OCI-LY7 (cell line): ENCODE results near the gene PLD2. TPM values are rescaled to one million over a fixed set of nuclear protein-coding genes. Genes with fewer than 3 reads are reported as not detected.
"Not testable (repeated sequence)": the region's sequence is repeated elsewhere in the genome, so short reads cannot be mapped to it uniquely, and the experiment has no call there.

ENCODE experiments used
- BruUV-seq: library from RNA; stranded (reverse); fragments of 400-500 nt; replicated peaks from 2 replicates; lab custom pipeline; 2021; lab: Mats Ljungman, UMichigan
- CTCF ChIA-PET: fragments of 300-600 bp; sonication (Branson Sonifier 250); formaldehyde crosslinking; loops from one replicate; lab custom pipeline; 2022; ENCODE audit warnings: antibody characterized with exemption; ENCODE audit not compliant: unreplicated experiment; lab: Charles Lee
- POLR2A ChIA-PET: fragments of 300-600 bp; sonication (Branson Sonifier 250); formaldehyde crosslinking; loops from one replicate; lab custom pipeline; 2022; ENCODE audit warnings: antibody characterized with exemption; lab: Charles Lee
- DNase-seq: peaks from one replicate; pipeline ENCODE4 v3.0.0-alpha.2; 2015; ENCODE audit warnings: low spot score
- H2AFZ ChIP-seq: fragments of 200-600 bp; sonication (generic), shearing (Covaris generic); 2 replicates; pipeline ENCODE4 v1.6.1; 2014; ENCODE audit warnings: mild to moderate bottlenecking, antibody characterized with exemption, low read length, moderate library complexity
- H3K27ac ChIP-seq: fragments of 200-600 bp; sonication (generic); 2 replicates; pipeline ENCODE4 v1.5.1; 2014; ENCODE audit warnings: mixed run types, low read depth, mild to moderate bottlenecking, moderate library complexity, low read length, inconsistent platforms; ENCODE audit not compliant: poor library complexity, severe bottlenecking
- H3K36me3 ChIP-seq: fragments of 200-600 bp; sonication (generic); 2 replicates; pipeline ENCODE4 v1.6.1; 2014; ENCODE audit warnings: mild to moderate bottlenecking, antibody characterized with exemption, low read length, moderate library complexity, mixed read lengths; ENCODE audit not compliant: insufficient read depth
- H3K4me1 ChIP-seq: fragments of 200-600 bp; sonication (generic); 2 replicates; pipeline ENCODE4 v1.5.1; 2014; ENCODE audit warnings: mild to moderate bottlenecking, low read length; ENCODE audit not compliant: insufficient read depth, poor library complexity, severe bottlenecking
- H3K4me2 ChIP-seq: fragments of 200-600 bp; sonication (generic); 2 replicates; pipeline ENCODE4 v1.6.1; 2014; ENCODE audit warnings: mild to moderate bottlenecking, low read length
- H3K4me3 ChIP-seq: fragments of 200-600 bp; sonication (generic); 2 replicates; pipeline ENCODE4 v1.5.1; 2014; ENCODE audit warnings: mild to moderate bottlenecking, low read depth, low read length; ENCODE audit not compliant: poor library complexity, severe bottlenecking
- H3K79me2 ChIP-seq: fragments of 200-600 bp; sonication (generic); 2 replicates; pipeline ENCODE4 v1.6.1; 2016; ENCODE audit warnings: low read depth, mild to moderate bottlenecking, low read length, moderate library complexity, mixed read lengths; ENCODE audit not compliant: insufficient read depth
- H3K9me2 ChIP-seq: fragments of 200-600 bp; sonication (generic); 2 replicates; pipeline ENCODE4 v1.6.1; 2016; ENCODE audit warnings: mild to moderate bottlenecking, low read length, mixed read lengths; ENCODE audit not compliant: insufficient read depth
- H3K9me3 ChIP-seq: fragments of 200-600 bp; sonication (generic); 2 replicates; pipeline ENCODE4 v1.6.1; 2014; ENCODE audit warnings: mild to moderate bottlenecking, mixed run types, low read length, mixed read lengths
- H4K20me1 ChIP-seq: fragments of 200-600 bp; sonication (generic); 2 replicates; pipeline ENCODE4 v1.6.1; 2014; ENCODE audit warnings: mild to moderate bottlenecking, antibody characterized with exemption, low read length, moderate library complexity, mixed read lengths; ENCODE audit not compliant: insufficient read depth
- CTCF ChIP-seq: fragments of 200-600 bp; sonication (generic); conservative IDR thresholded peaks from 2 replicates; pipeline ENCODE4 v1.5.1; 2014; ENCODE audit warnings: mild to moderate bottlenecking, antibody characterized with exemption, low read length, moderate library complexity, mixed read lengths
- EZH2phosphoT487 ChIP-seq: fragments of 200-600 bp; sonication (generic); IDR thresholded peaks from 2 replicates; pipeline ENCODE4 v1.6.1; 2018; ENCODE audit warnings: low read depth, borderline replicate concordance, mild to moderate bottlenecking, mixed run types, antibody characterized with exemption, low read length, moderate library complexity, mixed read lengths
- intact Hi-C: fragments of 100-400 bp; cut with micrococcal nuclease; formaldehyde crosslinking; loops from one replicate; pipeline ENCODE4 v1.10.0; 2022; ENCODE audit not compliant: unreplicated experiment
- total RNA-seq, 2 experiments: library from RNA; depleted of rRNA in 1 of 2; stranded (reverse); fragments of >200 nt in 1 of 2; shearing (Covaris generic) in 1 of 2; gene quantifications; 2 replicates each; pipeline ENCODE4 v1.2.3, GENCODE V29; 2014 to 2022

Gene PLD2
- total RNA-seq, 2 experiments from 2014 or later = 10.2 to 13.5 TPM

- POLR2A ChIA-PET = no interaction called here
- H4K20me1 ChIP-seq = no peaks in the 10 kb centered on the region
- H3K9me2 ChIP-seq = no peaks in the 10 kb centered on the region
- H3K4me1 ChIP-seq = peaks cover 2% of the 10 kb centered on the region
- no peak overlapping the region for H3K4me2 ChIP-seq
- BruUV-seq = no TSS peak
- H2AFZ ChIP-seq = no peak overlapping the region
- H3K9me3 ChIP-seq = no peaks in the 10 kb centered on the region
- no peak overlapping the region for H3K4me3 ChIP-seq
- H3K79me2 ChIP-seq = no peaks in the 10 kb centered on the region
- TF ChIP-seq CTCF (no peak), EZH2phosphoT487 (no peak)
- no peak for DNase-seq
- H3K27ac ChIP-seq = no peak overlapping the region
- intact Hi-C loops = no loop called here
- peaks cover 3% of the 10 kb centered on the region; the same call in 1 of the 2 replicates for H3K36me3 ChIP-seq
- CTCF ChIA-PET = no interaction called here
These were observed 55.8 kb downstream of the PLD2 start for GRCh38 chr17:4862720-4863119.

DNA sequence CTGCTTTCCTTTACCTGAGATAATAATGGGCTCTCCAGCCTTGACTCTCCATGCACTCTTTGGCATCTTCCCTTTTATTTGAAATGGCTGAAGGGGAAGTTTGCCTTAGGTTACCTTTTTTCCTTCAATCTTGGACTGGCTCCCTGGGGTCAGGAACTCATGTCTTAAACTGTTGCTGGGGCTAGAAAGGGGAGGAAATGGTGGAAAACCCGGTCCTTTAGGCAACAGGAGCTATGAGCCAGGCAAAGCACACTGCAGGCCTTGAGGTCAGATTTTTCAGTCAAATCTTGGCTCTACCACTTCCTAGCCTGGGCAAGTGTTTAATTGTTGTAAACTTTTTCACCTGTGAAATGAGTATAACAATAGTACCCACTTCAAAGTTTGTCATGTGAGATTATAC is 56.4 kb downstream of the PLD2 start:
- TF ChIP-seq EZH2phosphoT487 (no peak), CTCF (no peak)
- ChIA-PET POLR2A (no interaction called here), CTCF (no interaction called here)
- Histone ChIP-seq H3K27ac (no peak overlapping the region), H3K4me1 (no peaks in the 10 kb centered on the region), H3K9me3 (no peaks in the 10 kb centered on the region), H2AFZ (no peak overlapping the region), H3K36me3 (peaks cover 3% of the 10 kb centered on the region; the same call in 1 of the 2 replicates), H3K4me2 (no peak overlapping the region), H3K79me2 (no peaks in the 10 kb centered on the region), H3K9me2 (no peaks in the 10 kb centered on the region), H4K20me1 (no peaks in the 10 kb centered on the region), H3K4me3 (no peak overlapping the region)
- BruUV-seq = no TSS peak
- intact Hi-C loops = no loop called here
- no peak for DNase-seq

- H4K20me1 ChIP-seq, H3K9me2 ChIP-seq, H3K4me2 ChIP-seq, H2AFZ ChIP-seq, BruUV-seq, H3K27ac ChIP-seq, CTCF ChIA-PET, intact Hi-C loops, H3K4me3 ChIP-seq, H3K79me2 ChIP-seq, H3K36me3 ChIP-seq, H3K9me3 ChIP-seq, DNase-seq, H3K4me1 ChIP-seq: not testable (repeated sequence)
- POLR2A ChIA-PET = interaction anchor here (0.6 to 1.3 kb wide), 3 partner anchors 52 to 184 kb away, joined by 3 to 5 read pairs (median 3); no protein-coding TSS in a partner anchor
These were observed 60.6 kb downstream of the PLD2 start for GRCh38 chr17:4867535-4867934.

GRCh38 chr17:4869058-4869998 is 62.4 kb downstream of the PLD2 start:
- H3K4me3 ChIP-seq, H3K27ac ChIP-seq, H3K9me2 ChIP-seq, CTCF ChIA-PET, H3K79me2 ChIP-seq, H3K4me1 ChIP-seq, H2AFZ ChIP-seq, H3K4me2 ChIP-seq, H3K36me3 ChIP-seq, POLR2A ChIA-PET, H4K20me1 ChIP-seq, H3K9me3 ChIP-seq, intact Hi-C loops, BruUV-seq, DNase-seq: not testable (repeated sequence)
